HPDE6-E6E7 (cell line): ENCODE measurements around the gene CALCOCO1.

Source experiments
- DNase-seq: peaks from one replicate; pipeline ENCODE4 v3.0.0; 2011; ENCODE audit warnings: missing footprints; ENCODE audit errors: extremely low spot score

Gene CALCOCO1

GRCh38 chr12:53664936-53665335 lies 62.3 kb downstream of the CALCOCO1 start:
- no peak for DNase-seq

- no peak for DNase-seq
Observed at GRCh38 chr12:53664191-53664590, 63.1 kb downstream of the CALCOCO1 start.

- no peak for DNase-seq
Observed at GRCh38 chr12:53660041-53660440, 67.2 kb downstream of the CALCOCO1 start.

GRCh38 chr12:53659571-53659981 lies 67.7 kb downstream of the CALCOCO1 start:
- DNase-seq: no peak

GRCh38 chr12:53659011-53659551 lies 68.2 kb downstream of the CALCOCO1 start:
- DNase-seq: no peak
